Stimulated activated CD8-positive, alpha-beta memory T cell treated with anti-CD3 and anti-CD28 coated beads, Interleukin-15, amount 100 ng/mL, for 48 hours (primary cell): Measurements from ENCODE around the gene CDC42EP5.
"Not testable (repeated sequence)": the region's sequence is repeated elsewhere in the genome, so short reads cannot be mapped to it uniquely, and the experiment has no call there.

Experiments
- DNase-seq, 2 donors: peaks; one replicate each; pipeline ENCODE4 v3.0.0-alpha.2; 2020; ENCODE audit warnings: low read depth in 2 of 2

The CDC42EP5 gene

GRCh38 chr19:54489341-54489740 lies 16.2 kb upstream of the CDC42EP5 start:
- DNase-seq: no peak

DNA sequence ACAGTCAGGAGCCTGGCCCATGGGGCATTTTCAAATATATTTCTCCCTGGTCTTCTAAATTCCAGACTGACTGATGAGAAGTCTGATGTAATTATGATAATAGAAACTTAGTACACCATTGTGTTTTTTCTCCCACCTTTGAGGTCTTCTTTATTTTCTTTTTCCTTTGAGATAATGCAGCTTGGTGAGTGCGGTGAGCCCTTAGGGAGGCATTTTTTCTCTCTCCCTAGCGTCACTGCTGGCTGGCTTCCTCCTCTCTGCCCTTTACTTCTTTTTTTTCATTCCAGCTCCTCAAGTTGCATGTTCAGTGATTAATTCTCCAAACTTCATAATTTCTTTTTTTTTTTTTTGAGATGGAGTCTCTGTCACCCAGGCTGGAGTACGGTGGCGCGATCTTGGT lies 12.8 kb upstream of the CDC42EP5 start:
- no peak for DNase-seq

- DNase-seq: no peak
Measured at GRCh38 chr19:54484451-54484850, 11.4 kb upstream of the CDC42EP5 start.

DNA sequence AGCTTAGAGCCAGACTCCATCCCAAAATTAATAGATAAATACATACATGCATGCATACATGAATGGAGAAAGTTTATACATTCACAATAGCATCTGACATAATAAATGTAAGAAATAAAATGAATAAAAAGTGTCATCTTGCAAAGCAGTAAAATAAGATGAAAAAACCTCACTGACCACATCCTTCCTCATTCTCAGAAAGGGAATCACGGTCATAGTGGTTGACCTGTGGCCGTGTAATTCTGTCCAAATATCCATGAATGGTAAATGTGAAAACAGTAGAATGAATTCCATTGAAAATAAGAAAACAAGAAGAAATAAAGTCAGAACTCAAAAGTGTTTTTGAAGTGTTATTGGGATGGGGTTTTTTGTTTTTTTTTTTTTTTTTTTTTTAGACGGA lies 9.8 kb upstream of the CDC42EP5 start:
- no peak for DNase-seq

GRCh38 chr19:54481326-54481930 lies 8.3 kb upstream of the CDC42EP5 start:
- DNase-seq: no peak

GRCh38 chr19:54480051-54480450 lies 7.0 kb upstream of the CDC42EP5 start:
- DNase-seq: no peak

GRCh38 chr19:54478677-54479266 lies 5.7 kb upstream of the CDC42EP5 start:
- DNase-seq: no peak

- DNase-seq: no peak
Measured at GRCh38 chr19:54477650-54478049, 4.6 kb upstream of the CDC42EP5 start.

DNA sequence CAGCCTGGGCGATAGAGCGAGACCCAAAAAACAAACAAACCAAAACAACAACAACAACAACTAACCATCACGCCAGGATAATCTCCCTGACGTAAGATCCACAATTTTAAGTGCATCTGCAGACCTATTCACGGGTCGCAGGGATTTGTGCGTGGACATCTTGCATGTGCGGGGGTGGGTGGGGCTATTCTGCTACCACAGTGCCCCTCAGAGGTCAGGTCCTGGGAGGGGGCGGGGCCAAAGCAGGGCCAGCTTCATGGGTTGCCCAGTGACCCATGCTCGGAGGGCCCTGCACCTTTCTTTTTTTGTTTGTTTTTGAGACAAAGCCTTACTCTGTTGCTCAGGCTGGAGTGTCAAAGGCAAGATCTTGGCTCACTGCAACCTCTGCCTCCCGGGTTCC lies 2.6 kb upstream of the CDC42EP5 start:
- no peak for DNase-seq

- no peak for DNase-seq
Measured at GRCh38 chr19:54473892-54474372, 836 bp upstream of the CDC42EP5 start.

DNA sequence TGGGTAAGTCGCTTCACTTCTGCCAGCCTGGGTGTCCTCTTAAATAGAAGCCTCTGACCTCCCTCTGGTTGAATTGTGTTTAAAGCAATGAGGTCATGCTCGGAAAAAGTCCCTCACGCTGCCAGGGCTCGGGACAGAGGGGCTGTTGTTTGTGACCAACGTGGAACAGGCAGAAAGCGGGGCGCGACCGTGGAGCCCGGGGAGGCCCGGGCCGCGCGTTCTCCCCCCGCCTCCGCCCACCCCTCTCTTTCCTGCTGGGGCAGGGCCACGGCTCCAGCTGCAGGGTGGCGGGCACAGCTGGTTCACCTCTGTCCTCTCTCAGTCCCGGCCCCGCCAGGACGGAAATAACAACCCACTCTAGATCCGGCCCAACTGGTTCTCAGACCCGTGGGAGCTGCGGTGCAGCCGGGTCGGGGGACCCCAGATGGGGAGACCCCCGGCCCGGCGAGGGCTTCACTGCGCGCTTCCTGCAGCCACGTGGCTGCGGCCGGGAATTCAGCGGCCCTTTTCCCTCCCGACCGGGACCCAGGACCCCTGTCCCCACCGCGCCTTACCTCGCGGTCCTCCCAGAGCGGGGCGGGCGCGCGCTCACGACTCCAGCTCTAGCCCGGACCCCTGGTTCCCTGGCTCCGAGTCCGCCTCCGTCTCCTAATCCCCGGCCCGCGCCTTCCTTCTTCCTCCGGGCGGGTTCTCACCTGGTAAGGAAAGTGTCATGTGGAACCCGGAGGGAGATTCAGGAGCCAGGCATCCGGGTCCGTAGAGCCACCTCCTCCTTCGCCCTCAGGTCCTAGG lies 1.9 kb downstream of the CDC42EP5 start:
- DNase-seq: no peak

- no peak for DNase-seq
Measured at GRCh38 chr19:54470276-54470887, 2.7 kb downstream of the CDC42EP5 start.

GRCh38 chr19:54469496-54469934 lies 3.6 kb downstream of the CDC42EP5 start:
- DNase-seq: no peak

- not testable (repeated sequence) for DNase-seq
Measured at GRCh38 chr19:54466110-54466480, 7.0 kb downstream of the CDC42EP5 start.

GRCh38 chr19:54465426-54466109 lies 7.5 kb downstream of the CDC42EP5 start:
- no peak for DNase-seq

DNA sequence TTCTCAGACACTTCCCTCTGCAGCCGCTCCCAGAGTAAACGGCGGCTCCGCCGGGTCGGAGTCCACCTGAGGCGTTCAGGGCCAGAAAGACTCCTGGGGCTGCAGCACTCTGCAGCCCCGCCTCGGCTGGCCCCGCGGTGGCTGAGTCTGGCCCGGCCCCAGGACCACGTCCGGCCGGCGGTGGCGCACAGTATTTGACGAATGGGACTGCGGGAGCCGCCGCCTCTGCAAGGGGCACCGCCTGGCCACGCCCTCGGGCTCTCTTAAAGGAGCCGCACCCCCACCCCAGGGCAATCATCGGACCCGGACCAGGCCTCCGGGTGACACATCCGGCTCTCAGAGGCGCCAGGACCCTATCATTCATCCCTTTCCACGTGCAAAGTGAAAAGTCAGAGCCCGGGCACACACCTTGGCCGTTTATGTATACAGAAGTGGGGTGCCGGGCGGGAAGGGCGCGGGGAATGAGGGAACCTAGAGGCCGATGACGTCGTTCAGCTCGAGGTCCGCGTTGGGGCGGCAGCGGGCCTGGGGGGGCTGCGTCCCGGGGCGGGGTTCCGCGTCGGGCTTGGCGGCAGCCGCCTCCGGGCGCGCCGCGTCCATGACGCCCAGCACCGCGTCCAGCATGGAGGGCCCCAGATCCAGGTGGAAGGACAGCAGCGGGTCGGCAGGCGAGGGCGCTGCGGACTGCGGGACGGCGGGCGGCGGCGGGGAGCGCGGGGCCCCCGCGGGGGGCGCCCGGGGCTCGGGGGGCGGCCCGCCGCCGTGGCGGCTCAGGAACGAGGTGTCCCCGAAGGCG lies 8.3 kb downstream of the CDC42EP5 start:
- DNase-seq: peak; percentile 80 to 84

- DNase-seq: peak; percentile 73 to 84
Measured at GRCh38 chr19:54464044-54464629, 9.0 kb downstream of the CDC42EP5 start.

GRCh38 chr19:54463531-54464043 lies 9.5 kb downstream of the CDC42EP5 start, which contains the start of gene LENG9:
Gene LENG9 (minus strand): TSS chr19:54463778. CDS start chr19:54463526, 252 bp downstream.
- peak; percentile 91 to 95 for DNase-seq

- DNase-seq: peak; percentile 49 to 53
Measured at GRCh38 chr19:54462655-54463530, 10.2 kb downstream of the CDC42EP5 start.
